Fibroblast of mammary gland (primary cell): Measurements from ENCODE around the gene STXBP6.

Source experiments
- DNase-seq: peaks from one replicate; pipeline ENCODE4 v3.0.0-alpha.2; 2010; ENCODE audit warnings: low read depth
- H3K4me3 ChIP-seq: 2 replicates; pipeline ENCODE4 v1.5.1; 2011; ENCODE audit warnings: low read depth, mild to moderate bottlenecking, low read length, moderate library complexity; ENCODE audit not compliant: control insufficient read depth
- TF ChIP-seq, protein P1 (sequence below): conservative IDR thresholded peaks from 2 replicates; pipeline ENCODE4 v1.5.1; 2011; ENCODE audit warnings: low read depth, low read length, inconsistent platforms; ENCODE audit not compliant: control insufficient read depth, insufficient read depth

Gene STXBP6

DNA sequence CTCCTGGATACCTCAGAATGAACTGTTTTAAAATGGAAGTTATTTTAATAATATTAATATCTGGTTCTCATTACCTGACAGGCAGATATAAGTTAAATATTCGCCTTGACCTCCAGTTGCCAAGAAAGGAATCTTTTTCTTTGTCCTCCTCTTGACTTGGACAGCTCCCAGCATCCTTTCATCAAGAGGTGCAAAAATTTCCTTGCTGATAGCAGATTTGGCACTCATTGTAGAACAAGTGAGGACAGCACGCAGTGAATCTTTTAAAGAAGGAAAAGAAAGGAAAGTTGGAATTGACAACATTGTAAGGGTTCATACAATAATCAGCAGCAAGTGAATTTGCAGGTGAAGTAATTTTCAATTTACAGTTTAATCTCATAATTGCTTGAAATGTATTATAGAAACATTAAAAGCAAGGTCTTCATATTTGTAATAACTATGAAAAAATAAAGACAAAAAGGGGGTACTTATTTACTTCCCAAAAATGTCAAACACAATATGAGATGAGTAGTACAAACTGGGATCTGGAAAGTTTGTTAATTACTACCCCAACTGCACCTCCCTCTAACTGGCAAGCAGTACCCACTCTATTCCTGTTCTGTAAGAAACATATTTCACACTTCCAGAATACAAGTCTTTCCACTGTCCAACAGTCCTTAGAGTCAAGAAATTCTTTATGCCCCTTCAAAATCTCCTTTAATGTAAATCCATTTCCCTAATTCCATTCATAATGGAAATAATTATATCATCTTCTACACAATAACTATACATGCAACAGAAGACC is 75.2 kb downstream of the STXBP6 start:
- TF ChIP-seq, protein P1, sequence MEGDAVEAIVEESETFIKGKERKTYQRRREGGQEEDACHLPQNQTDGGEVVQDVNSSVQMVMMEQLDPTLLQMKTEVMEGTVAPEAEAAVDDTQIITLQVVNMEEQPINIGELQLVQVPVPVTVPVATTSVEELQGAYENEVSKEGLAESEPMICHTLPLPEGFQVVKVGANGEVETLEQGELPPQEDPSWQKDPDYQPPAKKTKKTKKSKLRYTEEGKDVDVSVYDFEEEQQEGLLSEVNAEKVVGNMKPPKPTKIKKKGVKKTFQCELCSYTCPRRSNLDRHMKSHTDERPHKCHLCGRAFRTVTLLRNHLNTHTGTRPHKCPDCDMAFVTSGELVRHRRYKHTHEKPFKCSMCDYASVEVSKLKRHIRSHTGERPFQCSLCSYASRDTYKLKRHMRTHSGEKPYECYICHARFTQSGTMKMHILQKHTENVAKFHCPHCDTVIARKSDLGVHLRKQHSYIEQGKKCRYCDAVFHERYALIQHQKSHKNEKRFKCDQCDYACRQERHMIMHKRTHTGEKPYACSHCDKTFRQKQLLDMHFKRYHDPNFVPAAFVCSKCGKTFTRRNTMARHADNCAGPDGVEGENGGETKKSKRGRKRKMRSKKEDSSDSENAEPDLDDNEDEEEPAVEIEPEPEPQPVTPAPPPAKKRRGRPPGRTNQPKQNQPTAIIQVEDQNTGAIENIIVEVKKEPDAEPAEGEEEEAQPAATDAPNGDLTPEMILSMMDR, result no peak
- no peak overlapping the region for H3K4me3 ChIP-seq
- DNase-seq, result no peak

DNA sequence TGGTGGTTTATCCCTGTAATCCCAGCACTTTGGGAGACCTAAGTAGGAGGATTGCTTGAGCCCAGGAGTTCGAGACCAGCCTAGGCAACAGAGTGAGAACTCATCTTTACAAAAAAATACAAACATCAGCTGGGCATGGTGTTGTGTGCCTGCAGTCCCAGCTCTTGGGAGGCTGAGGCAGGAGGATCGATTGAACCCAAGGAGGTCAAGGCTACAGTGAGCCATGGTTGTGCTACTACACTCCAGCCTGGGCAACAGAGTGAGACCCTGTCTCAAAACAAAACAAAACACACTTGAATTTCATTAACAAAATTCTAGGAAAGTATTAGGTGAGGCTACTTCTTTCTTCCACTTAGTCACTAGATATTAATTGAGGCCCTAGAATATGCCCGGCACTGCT is 77.1 kb downstream of the STXBP6 start:
- H3K4me3 ChIP-seq, result no peak overlapping the region
- TF ChIP-seq, protein P1, result no peak
- no peak for DNase-seq

DNA sequence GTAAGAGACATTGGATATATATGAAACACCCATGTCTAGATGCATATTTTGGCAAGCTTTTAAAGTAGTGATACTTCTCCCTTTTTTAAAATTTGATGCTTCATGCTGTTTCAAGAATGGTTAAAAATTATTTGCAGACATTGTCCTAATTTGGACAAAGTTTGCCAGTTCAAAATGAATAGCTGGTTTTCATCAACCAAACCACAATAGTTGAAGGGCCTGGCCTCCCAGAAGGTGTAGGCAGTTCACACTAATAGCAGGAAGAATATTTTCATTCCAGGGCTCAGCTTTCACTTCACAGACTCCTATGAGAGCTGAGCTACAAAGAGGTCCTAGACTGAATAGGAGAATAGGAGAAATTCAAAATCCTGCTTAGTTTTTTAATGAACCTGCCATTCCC is 78.7 kb downstream of the STXBP6 start:
- TF ChIP-seq, protein P1, result no peak
- no peak for DNase-seq
- no peak overlapping the region for H3K4me3 ChIP-seq

DNA sequence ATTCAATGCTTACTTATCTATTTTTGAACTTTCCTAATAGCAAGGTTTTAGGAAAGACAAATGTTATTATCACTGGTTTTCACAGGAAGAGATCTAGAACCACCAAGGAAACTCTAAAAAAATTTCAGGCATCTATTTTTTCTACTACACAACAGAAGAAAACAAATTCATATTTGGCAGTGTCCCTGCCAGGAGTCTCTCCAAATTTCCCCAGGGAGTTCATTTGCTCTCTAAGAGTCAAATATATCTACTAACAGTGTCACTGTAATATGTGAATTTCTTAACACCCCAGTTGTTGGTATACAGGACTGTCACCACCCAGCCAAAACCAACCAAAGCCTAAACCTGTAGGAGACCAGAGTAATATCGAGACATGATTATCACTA is 83.4 kb downstream of the STXBP6 start:
- no peak overlapping the region for H3K4me3 ChIP-seq
- TF ChIP-seq, protein P1, result no peak
- DNase-seq, result no peak

DNA sequence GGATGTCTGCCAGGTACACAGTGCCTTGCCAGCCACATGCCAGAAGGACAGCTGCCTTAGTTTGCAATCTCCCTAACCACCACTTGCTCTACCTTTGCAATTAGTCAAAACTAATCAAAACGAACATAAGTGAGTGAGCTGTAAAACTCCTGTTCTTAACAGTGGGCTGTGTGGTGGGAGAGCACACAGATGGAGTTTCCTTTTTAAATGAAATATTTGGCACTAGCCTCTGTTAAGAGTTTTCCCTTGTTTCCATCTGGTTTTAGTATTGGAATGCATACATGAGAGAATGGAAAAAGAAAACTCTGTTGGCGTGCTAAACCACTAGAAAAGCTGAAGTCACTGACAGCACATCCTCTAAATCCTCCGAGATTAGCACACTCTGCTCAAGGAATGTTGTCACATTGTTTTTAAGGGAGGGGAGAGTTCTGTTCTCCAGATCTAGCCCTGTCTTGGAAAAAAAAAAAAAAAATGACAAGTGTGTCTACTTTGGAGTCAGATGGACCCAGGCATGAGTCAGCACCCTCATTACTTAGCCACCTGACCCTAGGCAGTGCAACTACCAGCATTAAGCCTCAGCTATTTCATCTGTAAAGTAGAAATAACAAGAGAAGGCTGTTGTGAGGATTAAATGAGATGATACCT is 83.9 kb downstream of the STXBP6 start:
- no peak overlapping the region for H3K4me3 ChIP-seq
- TF ChIP-seq, protein P1, result no peak
- DNase-seq, result peak; percentile 75

DNA sequence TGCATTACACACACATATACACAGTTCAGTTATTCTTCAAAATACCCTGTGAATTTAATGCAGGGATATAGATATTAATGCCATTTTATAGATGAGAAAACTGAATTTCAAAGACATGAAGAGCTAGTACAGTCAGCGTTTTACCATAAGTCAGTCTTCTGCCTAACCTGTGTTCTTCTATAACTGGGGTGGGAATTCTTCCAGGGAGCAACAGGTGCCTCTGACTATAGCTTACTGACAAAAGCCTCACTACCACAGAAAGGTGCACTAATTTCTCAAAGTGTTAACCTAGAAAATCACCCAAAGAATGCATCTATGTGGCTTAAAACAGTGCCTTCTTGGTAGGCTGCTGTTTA is 84.4 kb downstream of the STXBP6 start:
- no peak overlapping the region for H3K4me3 ChIP-seq
- no peak for DNase-seq
- TF ChIP-seq, protein P1, result no peak
